ENCODE results near the gene GPX4.
"Not testable (repeated sequence)": the region's sequence is repeated elsewhere in the genome, so short reads cannot be mapped to it uniquely, and the experiment has no call there.

GPX4 gene

GRCh38 chr19:1115646-1116420 is 12.0 kb downstream of the GPX4 start:
- no peak for DNase-seq

GRCh38 chr19:1116726-1117581 is 13.2 kb downstream of the GPX4 start:
- DNase-seq, result no peak

GRCh38 chr19:1117654-1118053 is 13.9 kb downstream of the GPX4 start:
- no peak for DNase-seq

GRCh38 chr19:1118999-1119398 is 15.2 kb downstream of the GPX4 start:
- no peak for DNase-seq

GRCh38 chr19:1119475-1120217 is 15.9 kb downstream of the GPX4 start:
- no peak for DNase-seq

GRCh38 chr19:1121395-1121794 is 17.6 kb downstream of the GPX4 start:
- DNase-seq, result no peak

- no peak for DNase-seq
These were observed 18.5 kb downstream of the GPX4 start for GRCh38 chr19:1122021-1122971.

- DNase-seq, result no peak
These were observed 19.2 kb downstream of the GPX4 start for GRCh38 chr19:1122972-1123363.

GRCh38 chr19:1123381-1123780 is 19.6 kb downstream of the GPX4 start:
- DNase-seq, result no peak

GRCh38 chr19:1123885-1124677 is 20.3 kb downstream of the GPX4 start:
- no peak for DNase-seq

GRCh38 chr19:1125601-1126467 is 22.0 kb downstream of the GPX4 start:
- no peak for DNase-seq

- no peak for DNase-seq
These were observed 23.4 kb downstream of the GPX4 start for GRCh38 chr19:1126984-1127760.

- DNase-seq, result no peak
These were observed 24.3 kb downstream of the GPX4 start for GRCh38 chr19:1128106-1128505.

GRCh38 chr19:1129084-1129483 is 25.3 kb downstream of the GPX4 start:
- not testable (repeated sequence) for DNase-seq

GRCh38 chr19:1129535-1129934 is 25.7 kb downstream of the GPX4 start:
- no peak for DNase-seq

- DNase-seq, result no peak
These were observed 27.2 kb downstream of the GPX4 start for GRCh38 chr19:1130771-1131717.

GRCh38 chr19:1131718-1132551 is 28.1 kb downstream of the GPX4 start:
- no peak for DNase-seq
